Fibroblast of villous mesenchyme (primary cell): ENCODE data around the gene SNRNP27. TPM values are rescaled to one million over a fixed set of nuclear protein-coding genes. Genes with fewer than 3 reads are reported as not detected.

Experiments
- DNase-seq: peaks from one replicate; pipeline ENCODE4 v3.0.0-alpha.2; 2010; ENCODE audit warnings: low read depth
- H3K4me3 ChIP-seq: 2 replicates; pipeline ENCODE4 v1.5.1; 2011; ENCODE audit warnings: low read depth, mild to moderate bottlenecking, low read length
- total RNA-seq: library from RNA; depleted of rRNA; stranded (reverse); fragments of >200 nt; gene quantifications from 2 replicates; pipeline ENCODE4 v1.2.3, GENCODE V29; 2012
- TF ChIP-seq, protein P1 (sequence below): IDR thresholded peaks from 2 replicates; pipeline ENCODE4 v1.5.1; 2012; ENCODE audit warnings: low read depth, mild to moderate bottlenecking, low read length; ENCODE audit not compliant: insufficient read depth

Gene SNRNP27
- total RNA-seq, 1 donor, result 44.9 TPM

DNA sequence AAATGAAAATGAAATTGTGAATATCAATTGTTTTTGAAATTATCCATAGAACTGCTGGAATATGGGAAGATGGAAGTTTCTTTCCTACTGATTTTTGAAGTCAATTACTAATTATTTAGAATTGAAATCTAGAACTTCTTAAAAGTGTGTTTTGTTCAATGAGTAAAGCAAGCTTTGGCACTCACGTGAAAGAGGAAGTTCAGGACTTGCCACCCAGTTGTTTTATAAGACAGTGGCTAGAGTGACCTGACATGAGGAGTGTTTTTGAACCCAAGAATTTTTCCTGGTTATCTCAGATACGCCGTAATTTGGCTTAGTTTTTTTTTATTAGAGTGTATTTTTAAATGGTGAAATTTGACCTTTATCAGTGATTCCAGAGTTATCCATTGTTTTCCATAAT lies 24.6 kb downstream of the SNRNP27 start:
- no peak overlapping the region for H3K4me3 ChIP-seq
- no peak for DNase-seq
- TF ChIP-seq, protein P1, sequence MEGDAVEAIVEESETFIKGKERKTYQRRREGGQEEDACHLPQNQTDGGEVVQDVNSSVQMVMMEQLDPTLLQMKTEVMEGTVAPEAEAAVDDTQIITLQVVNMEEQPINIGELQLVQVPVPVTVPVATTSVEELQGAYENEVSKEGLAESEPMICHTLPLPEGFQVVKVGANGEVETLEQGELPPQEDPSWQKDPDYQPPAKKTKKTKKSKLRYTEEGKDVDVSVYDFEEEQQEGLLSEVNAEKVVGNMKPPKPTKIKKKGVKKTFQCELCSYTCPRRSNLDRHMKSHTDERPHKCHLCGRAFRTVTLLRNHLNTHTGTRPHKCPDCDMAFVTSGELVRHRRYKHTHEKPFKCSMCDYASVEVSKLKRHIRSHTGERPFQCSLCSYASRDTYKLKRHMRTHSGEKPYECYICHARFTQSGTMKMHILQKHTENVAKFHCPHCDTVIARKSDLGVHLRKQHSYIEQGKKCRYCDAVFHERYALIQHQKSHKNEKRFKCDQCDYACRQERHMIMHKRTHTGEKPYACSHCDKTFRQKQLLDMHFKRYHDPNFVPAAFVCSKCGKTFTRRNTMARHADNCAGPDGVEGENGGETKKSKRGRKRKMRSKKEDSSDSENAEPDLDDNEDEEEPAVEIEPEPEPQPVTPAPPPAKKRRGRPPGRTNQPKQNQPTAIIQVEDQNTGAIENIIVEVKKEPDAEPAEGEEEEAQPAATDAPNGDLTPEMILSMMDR, result no peak

DNA sequence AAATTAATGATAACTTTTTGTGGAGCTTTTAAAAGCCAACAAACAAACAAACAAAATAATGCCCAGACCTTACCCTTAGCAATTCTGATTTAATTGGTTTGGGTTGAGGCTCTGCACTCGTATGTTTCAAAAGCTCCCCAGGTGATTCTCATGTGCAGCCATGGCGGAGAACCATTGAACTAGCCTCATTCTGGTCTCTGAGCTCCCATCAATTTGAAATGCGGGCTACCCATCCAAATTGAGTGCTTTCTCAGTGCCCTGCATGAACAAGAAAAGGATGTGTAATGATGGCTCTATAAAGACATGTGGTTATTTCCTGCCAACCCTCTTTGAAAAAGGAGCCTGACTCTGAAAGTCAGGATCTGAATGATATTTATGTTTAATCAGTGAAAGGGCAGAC lies 29.4 kb downstream of the SNRNP27 start:
- TF ChIP-seq, protein P1, result no peak
- no peak for DNase-seq
- H3K4me3 ChIP-seq, result no peak overlapping the region

DNA sequence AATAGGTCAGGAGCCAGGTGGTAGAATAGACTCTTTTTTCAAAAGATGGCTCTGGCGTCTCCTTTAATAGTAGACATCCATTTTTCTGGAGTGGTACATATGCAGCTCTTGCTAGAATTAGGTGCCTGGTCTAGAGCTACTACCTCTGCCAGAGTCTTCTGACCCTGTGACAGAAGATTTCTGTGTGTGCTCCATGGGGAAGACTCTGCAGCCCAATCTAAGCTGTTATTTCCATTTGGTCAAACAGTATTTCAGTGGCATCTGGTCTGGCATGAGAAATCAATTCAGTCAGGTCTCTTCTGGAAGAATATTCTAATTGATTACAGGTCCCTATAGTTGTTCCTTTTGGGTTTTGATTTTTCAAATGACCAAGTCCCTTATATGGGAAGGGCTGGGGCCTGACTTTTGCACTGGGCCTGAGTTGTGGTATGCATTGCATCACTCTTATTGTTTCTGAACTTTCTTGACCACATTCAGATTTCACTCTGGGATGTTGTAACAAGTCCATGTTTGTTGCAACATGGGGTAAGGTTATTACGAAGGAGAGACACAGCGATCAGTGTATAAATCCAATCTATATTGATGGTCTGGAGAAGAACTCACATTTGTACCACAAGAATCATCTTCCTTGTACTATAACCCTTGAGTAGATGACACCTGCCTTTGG lies 33.2 kb downstream of the SNRNP27 start:
- TF ChIP-seq, protein P1, result no peak
- peak; percentile 80 for DNase-seq
- no peak overlapping the region for H3K4me3 ChIP-seq

DNA sequence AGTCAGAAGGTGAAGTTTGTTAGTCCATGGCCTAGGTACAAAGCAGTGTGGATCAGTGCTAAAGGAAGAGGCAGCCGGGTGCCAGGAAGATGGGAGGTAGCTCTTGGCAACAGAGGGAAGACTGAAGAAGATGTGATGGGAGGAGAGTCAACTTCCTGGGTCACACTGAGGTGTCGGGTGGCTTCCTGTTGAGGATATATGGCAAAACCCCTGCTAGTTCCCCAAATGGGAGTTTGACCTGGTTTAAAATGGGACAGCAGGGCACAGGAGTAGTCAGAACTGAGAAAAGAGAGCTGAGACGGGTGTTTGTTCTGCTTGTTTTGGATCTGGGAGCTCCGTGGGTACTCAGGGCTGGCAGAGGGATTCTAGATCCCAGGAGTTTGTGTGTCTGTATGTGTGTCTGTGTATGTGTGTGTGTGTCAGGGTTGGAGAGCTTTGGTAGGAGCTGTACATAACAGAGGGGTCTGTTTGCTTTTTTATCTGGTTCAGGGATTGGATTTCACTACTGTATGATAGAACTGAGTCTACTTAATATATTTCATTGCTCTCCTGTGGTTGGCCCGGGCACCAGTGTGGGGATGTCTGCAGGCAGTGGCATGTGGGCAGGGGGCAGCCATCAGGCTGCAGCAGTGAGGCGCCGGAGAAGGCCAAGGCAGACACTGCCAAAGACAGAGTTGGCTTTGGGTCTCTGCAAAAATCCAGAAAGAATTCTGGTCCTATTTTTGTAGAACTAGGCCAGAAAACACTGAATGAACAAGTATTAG lies 38.3 kb downstream of the SNRNP27 start:
- no peak overlapping the region for H3K4me3 ChIP-seq
- TF ChIP-seq, protein P1, result no peak
- DNase-seq, result no peak

DNA sequence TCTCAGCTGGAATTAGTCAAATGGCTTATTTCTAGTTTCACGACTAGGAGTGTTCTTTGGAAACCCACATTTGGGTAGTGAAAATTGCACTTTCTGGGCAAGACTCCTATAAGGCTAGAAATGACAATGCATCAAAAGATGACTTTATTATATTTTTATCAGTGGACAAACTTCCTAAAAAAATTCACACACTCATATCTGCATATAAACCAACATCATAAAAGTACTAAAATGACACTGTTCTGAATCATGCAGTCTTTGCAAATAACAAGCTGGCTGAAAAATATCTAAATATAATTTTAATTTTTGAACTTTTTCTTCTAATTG lies 38.8 kb downstream of the SNRNP27 start:
- no peak overlapping the region for H3K4me3 ChIP-seq
- DNase-seq, result no peak
- TF ChIP-seq, protein P1, result no peak

DNA sequence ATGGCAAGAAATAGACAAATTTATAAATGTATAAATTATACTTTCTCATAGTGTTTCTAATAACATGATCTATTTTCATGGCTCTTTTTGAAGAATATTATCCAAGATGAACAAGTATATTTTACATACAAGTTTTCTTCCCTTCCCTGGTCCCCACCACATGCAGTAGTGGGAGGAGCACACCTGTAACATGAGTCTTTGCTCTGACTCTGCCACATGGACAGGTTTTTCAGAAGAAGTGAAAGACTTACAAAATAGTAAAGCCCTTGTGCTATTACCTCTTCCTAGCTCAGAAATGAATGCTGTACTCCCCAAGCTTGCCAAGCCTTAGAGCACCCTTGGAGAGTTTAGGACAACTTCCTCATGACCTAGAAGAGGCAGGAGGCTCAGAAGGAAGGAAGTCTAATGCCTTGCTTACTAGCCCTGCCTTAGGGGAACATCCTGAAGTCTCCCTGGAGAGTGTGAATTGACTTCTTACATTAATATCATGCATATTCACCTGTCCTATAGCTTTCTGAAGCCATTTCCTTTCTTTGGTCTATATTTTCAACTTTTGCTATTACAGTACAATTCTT lies 39.6 kb downstream of the SNRNP27 start:
- TF ChIP-seq, protein P1, result no peak
- no peak overlapping the region for H3K4me3 ChIP-seq
- no peak for DNase-seq
